HG03457 (cell line): ENCODE measurements around the gene FGFR2.
A peak's percentile ranks its signal among the peaks of the same experiment; 100 is the strongest.

ENCODE experiments used
- ATAC-seq: cut with Tn5 transposase; IDR thresholded peaks from one replicate; pipeline ENCODE4 v1.9.1; 2021; ENCODE audit warnings: moderate number of reproducible peaks; ENCODE audit not compliant: unreplicated experiment

FGFR2 gene

DNA sequence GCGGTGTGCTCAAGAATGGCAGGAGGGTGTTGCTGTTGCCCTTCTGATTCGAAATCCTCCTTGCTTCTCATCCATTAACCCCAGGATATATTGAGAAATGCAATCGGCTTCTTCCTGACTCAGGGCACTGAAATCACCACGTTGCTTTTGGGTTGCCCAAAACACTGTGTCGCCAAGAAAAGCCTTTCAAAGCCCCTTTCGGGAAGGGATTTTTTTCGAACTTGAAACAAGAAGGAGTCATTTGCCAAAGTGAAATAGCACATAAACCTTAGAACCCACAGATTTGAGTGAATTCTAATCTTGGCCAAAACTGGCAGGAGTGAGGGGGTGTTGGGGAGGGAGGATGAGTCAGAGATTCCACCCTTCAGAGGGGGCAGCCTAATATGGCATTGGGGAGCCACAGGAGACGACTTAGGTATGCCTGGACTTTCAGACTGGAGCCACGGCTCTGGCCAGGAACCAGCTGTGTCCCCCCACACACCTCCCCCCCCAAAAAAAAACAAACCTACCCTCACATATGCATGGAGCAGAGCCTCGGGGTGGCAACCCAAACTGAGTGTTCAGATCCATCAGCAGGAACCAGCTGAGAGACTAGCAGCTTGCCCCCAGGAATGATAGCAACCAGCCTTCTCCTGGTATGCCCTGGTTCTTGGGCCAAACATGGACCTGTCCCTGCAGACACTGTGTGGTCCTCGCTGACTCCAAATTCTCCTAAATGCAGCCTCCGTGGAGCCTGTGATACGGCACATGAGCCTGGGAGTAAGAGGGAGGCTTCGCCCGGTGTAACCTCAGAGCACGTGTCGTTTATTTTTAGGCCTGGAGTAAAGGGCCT is 138.4 kb downstream of the FGFR2 start:
- ATAC-seq = no peak

GRCh38 chr10:121459279-121459621 is 139.0 kb downstream of the FGFR2 start:
- ATAC-seq = no peak

DNA sequence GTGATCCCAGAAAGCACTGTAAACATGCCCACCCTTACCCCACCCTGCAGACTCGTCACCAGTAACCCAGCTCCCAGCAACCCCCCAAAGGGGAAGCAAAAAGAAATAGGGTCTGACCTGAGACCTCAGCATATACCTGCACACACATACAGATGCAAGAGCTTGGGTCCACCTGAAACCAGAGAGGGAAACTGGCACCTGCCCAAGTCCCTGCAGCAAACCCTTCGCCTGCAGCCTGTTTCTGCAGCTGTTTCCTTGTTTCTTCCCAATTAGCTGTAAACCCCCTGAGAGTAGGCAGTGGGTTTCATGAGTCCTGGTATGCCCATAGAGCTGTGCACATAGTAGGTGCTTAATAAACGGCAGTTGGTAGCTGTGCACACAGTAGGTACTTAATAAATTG is 140.5 kb downstream of the FGFR2 start:
- ATAC-seq = no peak

GRCh38 chr10:121455377-121455776 is 142.9 kb downstream of the FGFR2 start:
- ATAC-seq = no peak

GRCh38 chr10:121454781-121455180 is 143.5 kb downstream of the FGFR2 start:
- ATAC-seq = no peak

GRCh38 chr10:121453160-121453559 is 145.1 kb downstream of the FGFR2 start:
- no peak for ATAC-seq

DNA sequence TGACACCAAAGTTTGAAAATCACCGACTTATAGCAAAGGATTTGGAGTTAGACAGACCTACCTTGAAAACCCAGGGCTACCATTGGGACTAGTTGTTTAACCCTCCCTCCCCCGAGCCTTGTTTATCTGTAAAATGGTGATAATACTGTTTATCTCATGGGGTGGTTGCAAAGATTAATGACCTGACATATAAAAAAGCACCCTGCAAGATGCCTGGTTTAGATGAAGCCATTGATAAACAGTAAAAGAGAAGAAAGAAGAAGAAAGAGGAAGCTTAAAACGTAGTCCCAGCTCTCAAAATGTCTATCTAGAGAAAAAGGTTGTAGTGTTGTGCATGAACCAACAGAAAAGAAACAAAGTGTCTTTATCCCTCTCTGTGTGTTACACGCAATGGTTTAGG is 145.7 kb downstream of the FGFR2 start:
- no peak for ATAC-seq

GRCh38 chr10:121450247-121450646 is 148.0 kb downstream of the FGFR2 start:
- no peak for ATAC-seq

GRCh38 chr10:121449482-121449924 is 148.7 kb downstream of the FGFR2 start:
- peak; percentile 30 for ATAC-seq

DNA sequence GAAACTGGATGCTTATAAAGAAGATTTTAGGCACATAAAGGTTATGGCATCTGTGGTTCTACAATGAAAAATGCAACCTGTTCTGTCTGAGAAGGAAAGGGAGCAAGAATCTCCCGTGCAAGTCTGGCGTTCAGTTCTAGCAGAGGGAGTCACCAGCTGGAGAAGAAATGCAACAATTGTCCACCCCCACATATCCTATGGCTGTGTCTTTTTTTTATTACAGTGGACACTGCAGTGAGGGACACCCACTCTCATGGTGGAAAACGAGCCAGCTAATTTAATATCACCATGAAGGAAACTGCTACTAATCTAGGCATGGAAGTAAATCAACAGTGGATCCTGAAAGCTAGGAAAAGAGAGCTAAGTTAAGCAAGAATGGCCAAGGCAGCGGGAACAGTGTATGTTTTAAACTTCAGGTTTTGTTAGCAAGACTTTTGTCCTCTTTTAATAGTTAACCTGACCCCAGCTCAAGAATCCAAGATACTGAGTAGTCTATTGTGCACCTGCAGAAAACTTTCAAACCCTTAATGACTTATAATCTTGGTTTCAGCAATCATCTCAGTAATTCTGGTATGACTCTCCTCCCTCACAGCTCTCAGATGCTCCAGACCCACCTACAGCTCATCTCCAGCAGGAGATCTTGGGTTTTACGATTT is 149.3 kb downstream of the FGFR2 start:
- ATAC-seq = peak; percentile 98

GRCh38 chr10:121444520-121445165 is 153.6 kb downstream of the FGFR2 start:
- ATAC-seq = no peak

DNA sequence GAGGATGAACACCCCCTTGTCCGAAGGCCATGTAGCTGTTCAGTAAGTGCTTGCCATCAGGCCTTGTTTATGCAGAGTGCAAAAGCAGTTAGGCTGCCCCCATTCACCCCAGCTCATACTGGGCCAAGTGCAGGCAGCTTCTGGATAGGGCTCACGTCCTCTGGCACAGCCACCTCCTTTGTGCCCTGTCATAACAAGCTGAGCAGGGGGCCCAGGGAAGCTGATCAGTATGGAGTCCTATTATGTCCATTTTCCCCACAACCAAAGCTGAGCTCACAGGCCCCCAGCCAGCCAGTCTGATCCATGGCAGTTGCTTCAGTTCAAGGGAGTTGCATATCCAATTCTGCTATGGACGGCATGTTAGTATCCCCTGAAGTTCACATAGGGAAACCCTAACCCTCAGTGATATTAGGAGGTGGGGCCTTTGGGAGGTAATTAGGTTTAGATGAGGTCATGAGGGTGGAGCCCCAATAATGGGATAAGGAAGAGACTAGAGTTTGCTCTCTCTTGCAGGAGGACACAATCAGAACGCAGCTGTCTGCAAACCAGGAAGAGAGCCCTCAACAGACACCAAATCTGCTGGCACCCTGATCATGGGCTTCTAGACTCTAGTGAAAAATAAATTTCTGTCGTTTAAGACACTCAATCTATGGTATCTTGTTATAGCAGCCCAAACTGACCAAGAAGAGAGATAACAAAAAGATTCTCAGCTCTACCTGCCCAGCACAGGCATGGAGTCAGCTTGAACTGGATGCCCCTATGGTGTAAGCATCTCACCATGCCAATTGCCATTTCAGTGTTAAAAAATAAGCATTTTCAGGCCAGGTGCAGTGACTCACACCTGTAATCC is 155.9 kb downstream of the FGFR2 start:
- ATAC-seq = no peak

DNA sequence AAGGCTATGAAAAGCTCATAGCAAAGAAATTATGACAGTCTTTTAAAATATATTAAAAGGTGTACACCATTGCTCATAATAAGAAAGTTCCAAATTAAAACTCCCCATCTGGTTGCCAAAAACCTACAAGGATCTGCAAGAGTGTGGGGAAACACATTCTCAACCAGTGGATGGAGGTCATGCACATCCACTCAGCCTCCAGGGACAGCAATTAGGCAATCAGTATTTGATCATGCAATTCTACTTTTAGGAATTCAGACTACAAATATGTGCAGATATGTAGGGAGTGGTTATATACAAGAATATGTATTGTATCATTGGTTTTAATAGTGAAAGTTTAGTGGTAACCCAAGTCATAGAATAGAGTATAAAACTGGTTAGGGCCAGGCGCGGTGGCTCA is 157.8 kb downstream of the FGFR2 start:
- no peak for ATAC-seq

GRCh38 chr10:121438333-121438732 is 159.9 kb downstream of the FGFR2 start:
- no peak for ATAC-seq

- no peak for ATAC-seq
Measured at GRCh38 chr10:121437596-121437995, 160.6 kb downstream of the FGFR2 start.

DNA sequence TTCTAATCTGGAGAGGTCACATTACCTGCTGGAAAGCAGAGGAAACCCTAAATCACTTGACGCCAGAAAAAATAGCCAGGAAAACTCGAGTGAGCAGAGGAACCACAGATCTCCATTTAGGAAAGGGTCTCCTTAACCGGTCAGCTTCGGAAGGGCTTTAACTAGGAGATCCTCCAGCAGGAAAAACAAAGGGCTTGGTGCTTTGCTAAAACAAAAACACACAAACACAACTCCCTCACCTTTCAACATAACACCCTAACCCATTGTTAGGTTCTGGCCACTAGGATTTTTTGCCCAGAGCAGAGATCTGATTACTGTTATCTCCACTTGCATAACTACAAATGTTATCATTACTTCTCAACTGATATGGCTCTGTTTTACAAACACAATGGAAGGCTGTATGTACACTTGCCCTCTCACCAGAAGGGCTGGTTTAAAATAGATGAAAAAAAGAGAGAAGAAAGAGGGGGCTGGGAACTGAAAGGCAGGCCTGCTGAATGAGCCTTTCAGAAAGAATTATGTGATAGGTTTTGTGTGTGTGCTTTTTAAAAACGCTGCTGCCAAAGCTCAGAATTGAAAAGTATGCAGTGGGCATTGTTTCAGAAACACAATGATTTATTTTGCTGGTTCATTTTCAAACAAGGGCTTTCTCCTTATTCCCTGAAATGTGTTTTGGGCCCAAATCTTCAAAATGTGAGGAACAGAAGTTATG is 161.5 kb downstream of the FGFR2 start:
- ATAC-seq = no peak

DNA sequence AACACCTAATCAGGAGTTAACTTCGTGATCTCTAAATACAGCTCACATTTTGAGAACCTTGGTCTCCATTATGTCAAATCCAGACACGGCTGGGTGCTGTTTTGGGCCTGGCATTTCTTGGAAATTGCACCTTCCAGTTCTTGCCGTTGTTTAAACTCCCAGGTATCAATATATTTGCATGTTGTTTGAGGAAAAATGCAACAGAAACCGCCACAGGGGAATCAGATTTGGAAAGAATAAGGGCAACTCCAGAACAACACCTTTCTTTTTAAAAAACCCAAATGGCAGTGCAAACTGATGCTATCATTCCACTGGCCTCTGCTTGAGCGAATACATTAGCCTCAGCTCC is 162.0 kb downstream of the FGFR2 start:
- ATAC-seq = no peak

- no peak for ATAC-seq
Measured at GRCh38 chr10:121435099-121435875, 163.0 kb downstream of the FGFR2 start.

- ATAC-seq = no peak
Measured at GRCh38 chr10:121433965-121434364, 164.3 kb downstream of the FGFR2 start.

DNA sequence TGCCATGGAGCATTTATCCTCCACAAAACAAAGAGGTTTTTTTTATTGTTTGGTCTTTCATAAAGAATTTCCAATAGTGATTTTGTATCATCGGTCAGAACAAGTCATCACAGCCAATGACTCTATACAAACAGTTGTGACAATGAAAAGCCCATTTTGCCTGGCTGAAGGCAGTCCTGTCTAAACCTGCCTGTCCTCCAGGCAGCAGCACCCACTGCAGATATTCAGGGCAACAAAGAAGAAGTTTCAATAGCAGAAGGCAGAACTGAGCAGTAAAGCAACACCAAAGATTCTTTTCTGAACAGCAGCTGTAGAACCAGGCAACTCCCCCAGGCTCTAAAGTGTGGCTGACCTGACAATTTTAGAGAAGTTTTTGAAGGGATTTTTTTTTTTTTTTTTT is 169.4 kb downstream of the FGFR2 start:
- no peak for ATAC-seq
